NB4 (cell line): ENCODE data around the gene GPC4.

ENCODE experiments used
- DNase-seq: peaks from one replicate; pipeline ENCODE4 v3.0.0; 2010; ENCODE audit warnings: low read depth
- H3K4me3 ChIP-seq: one replicate; pipeline ENCODE4 v1.5.1; 2011; ENCODE audit warnings: mild to moderate bottlenecking, low read depth, low read length, moderate library complexity
- MYC ChIP-seq: IDR thresholded peaks from 2 replicates; pipeline ENCODE4 v1.6.1; 2011; ENCODE audit warnings: low read depth, low read length
- POLR2A ChIP-seq: IDR thresholded peaks from 2 replicates; pipeline ENCODE4 v1.6.1; 2011; ENCODE audit warnings: mild to moderate bottlenecking; ENCODE audit not compliant: insufficient read length; ENCODE audit errors: extremely low read depth
- TF ChIP-seq, protein P1 (sequence below): IDR thresholded peaks from 2 replicates; pipeline ENCODE4 v1.6.1; 2011; ENCODE audit warnings: low read depth, low read length
- TF ChIP-seq, protein P2 (sequence below): IDR thresholded peaks from one replicate; pipeline ENCODE4 v1.5.1; 2012; ENCODE audit warnings: low read depth, low read length

The GPC4 gene

DNA sequence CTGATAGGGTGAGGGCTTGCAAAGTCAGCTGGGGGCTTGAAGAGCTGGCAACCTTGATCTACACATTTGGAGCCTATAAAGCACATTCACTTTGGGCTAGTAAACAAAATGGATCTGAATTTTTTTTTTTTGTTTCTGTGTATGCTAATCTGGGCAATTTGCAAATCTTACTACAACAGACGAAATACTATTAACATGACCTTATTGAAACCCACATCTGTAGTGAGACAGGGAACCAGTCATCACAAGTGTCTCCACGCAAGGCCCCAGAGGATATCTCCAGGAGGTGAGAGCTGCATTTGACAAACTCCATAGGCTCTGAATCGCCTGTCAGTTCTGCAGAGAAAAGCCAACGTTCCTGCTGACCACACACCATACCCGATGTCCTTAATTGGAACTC, 164.1 kb downstream of the GPC4 start:
- TF ChIP-seq MYC, result no peak
- TF ChIP-seq, protein P1, sequence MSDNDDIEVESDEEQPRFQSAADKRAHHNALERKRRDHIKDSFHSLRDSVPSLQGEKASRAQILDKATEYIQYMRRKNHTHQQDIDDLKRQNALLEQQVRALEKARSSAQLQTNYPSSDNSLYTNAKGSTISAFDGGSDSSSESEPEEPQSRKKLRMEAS, result no peak
- no peak for TF ChIP-seq POLR2A
- TF ChIP-seq, protein P2, sequence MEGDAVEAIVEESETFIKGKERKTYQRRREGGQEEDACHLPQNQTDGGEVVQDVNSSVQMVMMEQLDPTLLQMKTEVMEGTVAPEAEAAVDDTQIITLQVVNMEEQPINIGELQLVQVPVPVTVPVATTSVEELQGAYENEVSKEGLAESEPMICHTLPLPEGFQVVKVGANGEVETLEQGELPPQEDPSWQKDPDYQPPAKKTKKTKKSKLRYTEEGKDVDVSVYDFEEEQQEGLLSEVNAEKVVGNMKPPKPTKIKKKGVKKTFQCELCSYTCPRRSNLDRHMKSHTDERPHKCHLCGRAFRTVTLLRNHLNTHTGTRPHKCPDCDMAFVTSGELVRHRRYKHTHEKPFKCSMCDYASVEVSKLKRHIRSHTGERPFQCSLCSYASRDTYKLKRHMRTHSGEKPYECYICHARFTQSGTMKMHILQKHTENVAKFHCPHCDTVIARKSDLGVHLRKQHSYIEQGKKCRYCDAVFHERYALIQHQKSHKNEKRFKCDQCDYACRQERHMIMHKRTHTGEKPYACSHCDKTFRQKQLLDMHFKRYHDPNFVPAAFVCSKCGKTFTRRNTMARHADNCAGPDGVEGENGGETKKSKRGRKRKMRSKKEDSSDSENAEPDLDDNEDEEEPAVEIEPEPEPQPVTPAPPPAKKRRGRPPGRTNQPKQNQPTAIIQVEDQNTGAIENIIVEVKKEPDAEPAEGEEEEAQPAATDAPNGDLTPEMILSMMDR, result no peak
- DNase-seq, result no peak
- H3K4me3 ChIP-seq, result no peak overlapping the region

DNA sequence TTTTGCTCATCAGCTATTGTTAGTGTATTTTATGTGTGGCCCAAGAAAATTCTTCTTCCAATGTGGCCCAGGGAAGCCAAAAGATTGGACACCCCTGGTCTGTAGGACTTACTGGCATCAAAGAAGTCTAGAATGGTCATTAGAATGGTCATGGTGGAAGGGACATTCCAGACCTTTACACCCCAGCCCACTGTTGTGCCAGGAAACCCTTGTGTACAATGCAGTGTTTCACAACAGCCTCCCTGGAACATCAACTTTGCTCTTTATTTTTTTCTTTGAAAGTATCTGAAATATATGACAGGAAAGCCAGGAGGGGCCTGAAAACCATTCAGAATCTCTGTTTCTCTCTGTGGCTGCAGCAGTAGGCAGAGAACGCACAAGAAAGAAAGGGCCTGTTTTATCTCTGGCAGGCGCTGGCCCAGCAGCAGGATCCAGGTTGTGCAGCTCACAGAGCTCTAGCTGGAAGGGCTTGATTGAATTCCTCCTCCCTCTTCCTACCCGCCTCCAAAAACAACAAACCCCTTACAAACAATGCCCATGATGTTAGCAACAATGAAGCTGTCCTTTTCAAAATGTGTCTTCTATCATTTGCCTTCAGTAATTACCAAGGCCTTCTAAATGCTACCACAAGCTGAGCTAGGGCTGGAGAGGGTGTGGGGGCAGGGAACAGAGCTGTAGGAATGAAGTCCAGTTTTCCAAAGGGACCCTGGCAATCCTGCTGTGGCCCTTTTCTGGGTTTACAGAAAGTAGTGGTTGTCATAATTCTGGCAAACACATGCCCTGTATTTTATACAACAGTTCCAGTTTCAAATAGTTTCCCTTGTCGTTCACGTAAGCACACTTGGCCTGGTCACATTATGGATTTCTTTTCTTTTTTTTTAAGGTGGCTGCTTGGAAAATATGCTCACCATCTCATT, 164.8 kb downstream of the GPC4 start:
- H3K4me3 ChIP-seq, result no peak overlapping the region
- no peak for DNase-seq
- TF ChIP-seq, protein P1, result no peak
- TF ChIP-seq POLR2A, result no peak
